Stimulated activated CD4-positive, alpha-beta T cell treated with anti-CD3 and anti-CD28 coated beads, Interleukin-12 subunit alpha, Interleukin-12 subunit beta, amount 100 ng/mL, for 24 hours (primary cell): Measurements from ENCODE around the gene CMPK1.

ENCODE experiments used
- DNase-seq, 2 experiments: peaks; one replicate each; pipeline ENCODE4 v3.0.0-alpha.2; 2020; ENCODE audit warnings: low read depth in 2 of 2

CMPK1 gene

GRCh38 chr1:47424336-47424982, 90.9 kb downstream of the CMPK1 start:
- no peak for DNase-seq
